Stimulated activated naive CD8-positive, alpha-beta T cell treated with anti-CD3 and anti-CD28 coated beads, Interleukin-15, Interleukin-2, amounts not matched to agents 100 ng/mL and 50 ng/mL, for 24 hours (primary cell): Measurements from ENCODE around the gene OR3A1.
"Not testable (repeated sequence)": the region's sequence is repeated elsewhere in the genome, so short reads cannot be mapped to it uniquely, and the experiment has no call there.

Experiments
- H3K27ac Mint-ChIP-seq: one replicate; pipeline ENCODE4 v1.8.0; 2021; ENCODE audit warnings: mild to moderate bottlenecking, mixed read lengths
- H3K27me3 Mint-ChIP-seq: one replicate; pipeline ENCODE4 v1.8.0; 2021; ENCODE audit warnings: mixed read lengths
- H3K36me3 Mint-ChIP-seq: one replicate; pipeline ENCODE4 v1.8.0; 2021; ENCODE audit warnings: low read depth, mixed read lengths
- H3K4me1 Mint-ChIP-seq: one replicate; pipeline ENCODE4 v1.8.0; 2021; ENCODE audit warnings: low read depth, mixed read lengths
- H3K4me3 Mint-ChIP-seq: one replicate; pipeline ENCODE4 v1.8.0; 2021; ENCODE audit warnings: mild to moderate bottlenecking, mixed read lengths
- H3K9me3 Mint-ChIP-seq: one replicate; pipeline ENCODE4 v1.8.0; 2021; ENCODE audit warnings: mixed read lengths

The OR3A1 gene, protein sequence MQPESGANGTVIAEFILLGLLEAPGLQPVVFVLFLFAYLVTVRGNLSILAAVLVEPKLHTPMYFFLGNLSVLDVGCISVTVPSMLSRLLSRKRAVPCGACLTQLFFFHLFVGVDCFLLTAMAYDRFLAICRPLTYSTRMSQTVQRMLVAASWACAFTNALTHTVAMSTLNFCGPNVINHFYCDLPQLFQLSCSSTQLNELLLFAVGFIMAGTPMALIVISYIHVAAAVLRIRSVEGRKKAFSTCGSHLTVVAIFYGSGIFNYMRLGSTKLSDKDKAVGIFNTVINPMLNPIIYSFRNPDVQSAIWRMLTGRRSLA

DNA sequence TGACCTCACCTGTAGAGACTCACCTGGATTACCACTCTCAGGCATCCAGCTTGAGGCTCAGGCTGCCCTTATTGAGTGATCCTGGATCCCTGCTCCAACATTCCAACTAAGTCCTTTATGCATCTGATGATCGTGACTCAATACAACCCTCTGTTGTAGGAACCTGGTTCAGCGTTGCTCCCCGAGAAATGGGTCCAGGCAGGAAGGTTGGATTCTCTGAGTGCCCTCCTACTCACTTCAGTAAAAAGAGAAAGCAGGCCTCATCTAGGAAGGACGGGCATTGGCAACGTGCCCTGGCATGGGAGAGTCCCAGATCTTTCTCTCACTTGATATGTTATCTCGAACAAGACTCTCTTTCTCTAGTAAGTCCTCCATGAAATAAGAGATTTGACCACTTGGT, at the start of gene OR3A1:
Gene OR3A1 (minus strand): TSS at position 101 of the 400 bp plus-strand sequence. CDS start 5,778 bp downstream, outside the sequence.
- H3K27ac Mint-ChIP-seq: no peak within 1 kb of the TSS
- H3K9me3 Mint-ChIP-seq: peaks cover 4% of the 10 kb centered on the region
- H3K27me3 Mint-ChIP-seq: peaks cover 19% of the 10 kb centered on the region

DNA sequence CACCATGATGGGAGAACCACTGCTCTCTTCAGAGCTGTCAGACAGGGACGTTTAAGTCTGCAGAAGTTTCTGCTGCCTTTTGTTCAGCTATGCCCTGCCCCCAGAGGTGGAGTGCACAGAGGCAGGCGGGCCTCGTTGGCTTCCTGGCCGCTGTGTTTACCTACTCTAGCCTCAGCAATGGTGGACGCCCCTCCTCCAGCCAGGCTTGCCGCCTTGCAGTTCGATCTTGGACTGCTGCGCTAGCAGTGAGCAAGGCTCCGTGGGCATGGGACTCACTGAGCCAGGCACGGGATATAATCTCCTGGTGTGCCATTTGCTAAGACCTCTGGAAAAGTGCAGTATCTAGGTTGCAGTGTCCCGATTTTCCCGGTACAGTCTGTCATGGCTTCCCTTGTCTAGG, 44.6 kb upstream of the OR3A1 start:
- peaks cover 30% of the 10 kb centered on the region for H3K27me3 Mint-ChIP-seq
- not testable (repeated sequence) for H3K4me3 Mint-ChIP-seq, H3K27ac Mint-ChIP-seq, H3K36me3 Mint-ChIP-seq, H3K4me1 Mint-ChIP-seq
- peaks cover 21% of the 10 kb centered on the region for H3K9me3 Mint-ChIP-seq

More for the DNA sequence above, at the start of gene OR3A1:
- H3K4me3 Mint-ChIP-seq: no peak within 1 kb of the TSS
- H3K4me1 Mint-ChIP-seq: no peaks in the 10 kb centered on the region
- no peaks in the 10 kb centered on the region for H3K36me3 Mint-ChIP-seq

DNA sequence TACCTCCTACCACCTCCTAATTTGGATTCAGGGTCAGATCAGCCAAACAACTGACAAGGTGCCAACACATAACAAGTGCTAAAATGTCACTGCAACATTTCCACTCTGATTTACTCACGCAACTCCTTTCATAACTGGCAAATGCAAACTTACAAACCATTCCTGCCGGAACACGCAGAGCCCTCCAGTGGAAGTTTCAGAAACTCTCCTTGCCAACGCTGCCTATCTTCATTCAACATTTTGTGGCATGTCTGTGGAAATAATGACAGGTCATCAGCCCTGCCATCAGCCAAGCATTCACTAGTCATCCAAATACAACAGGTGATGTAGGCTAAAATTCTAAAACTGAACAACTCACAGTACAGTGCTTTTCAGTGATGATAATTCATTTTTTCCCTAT, 37.7 kb upstream of the OR3A1 start:
- Mint-ChIP-seq H3K9me3 (peaks cover 9% of the 10 kb centered on the region), H3K4me3 (no peak overlapping the region), H3K4me1 (no peaks in the 10 kb centered on the region), H3K27ac (no peak overlapping the region), H3K36me3 (peaks cover 13% of the 10 kb centered on the region), H3K27me3 (peaks cover 23% of the 10 kb centered on the region)

DNA sequence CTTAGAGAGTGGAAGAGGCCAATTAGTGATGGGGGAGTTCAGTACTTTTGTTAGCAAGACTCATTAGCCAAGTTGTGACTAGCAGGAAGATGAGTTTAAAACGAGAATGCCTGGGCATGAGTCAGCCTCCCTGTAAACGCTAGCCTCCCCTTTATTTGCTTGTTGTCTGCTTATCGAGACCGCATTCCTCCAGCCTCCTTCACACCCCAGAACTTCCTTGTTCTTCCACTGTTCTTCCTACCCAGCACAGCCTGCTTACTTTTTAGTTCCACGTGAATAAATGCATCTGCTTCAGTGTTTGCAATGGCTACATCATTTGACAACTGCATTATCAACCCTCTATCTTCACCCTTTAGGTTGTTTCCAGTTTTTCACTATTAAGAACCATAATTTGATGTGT, 20.2 kb upstream of the OR3A1 start:
- Mint-ChIP-seq H3K9me3 (no peaks in the 10 kb centered on the region), H3K36me3 (peaks cover 4% of the 10 kb centered on the region)

DNA sequence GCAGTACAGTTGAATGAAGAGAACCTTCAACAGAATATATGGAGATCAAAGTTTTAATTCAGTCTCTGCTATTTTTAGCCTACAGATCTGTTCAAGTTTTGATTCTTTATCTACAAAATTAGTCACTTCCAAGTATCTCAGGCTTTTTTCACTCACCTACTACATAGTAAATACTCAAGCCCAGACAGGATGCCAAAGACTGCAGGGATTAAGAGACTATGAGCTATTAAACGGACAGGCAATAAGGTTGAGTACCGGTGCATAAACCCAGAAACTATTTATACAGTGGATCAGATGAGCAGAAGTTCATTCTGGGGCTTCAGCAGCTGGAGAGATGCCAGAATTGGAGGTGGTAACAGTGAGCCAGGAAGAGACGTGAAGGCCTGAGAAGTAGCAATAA, 18.7 kb upstream of the OR3A1 start:
- Mint-ChIP-seq H3K27ac (no peak overlapping the region), H3K4me3 (no peak overlapping the region), H3K4me1 (no peaks in the 10 kb centered on the region), H3K27me3 (peaks cover 3% of the 10 kb centered on the region), H3K36me3 (peaks cover 4% of the 10 kb centered on the region), H3K9me3 (no peaks in the 10 kb centered on the region)

More for the DNA sequence above, 20.2 kb upstream of the OR3A1 start:
- H3K27me3 Mint-ChIP-seq: no peaks in the 10 kb centered on the region
- H3K4me1 Mint-ChIP-seq: no peaks in the 10 kb centered on the region
- no peak overlapping the region for H3K4me3 Mint-ChIP-seq
- H3K27ac Mint-ChIP-seq: no peak overlapping the region

DNA sequence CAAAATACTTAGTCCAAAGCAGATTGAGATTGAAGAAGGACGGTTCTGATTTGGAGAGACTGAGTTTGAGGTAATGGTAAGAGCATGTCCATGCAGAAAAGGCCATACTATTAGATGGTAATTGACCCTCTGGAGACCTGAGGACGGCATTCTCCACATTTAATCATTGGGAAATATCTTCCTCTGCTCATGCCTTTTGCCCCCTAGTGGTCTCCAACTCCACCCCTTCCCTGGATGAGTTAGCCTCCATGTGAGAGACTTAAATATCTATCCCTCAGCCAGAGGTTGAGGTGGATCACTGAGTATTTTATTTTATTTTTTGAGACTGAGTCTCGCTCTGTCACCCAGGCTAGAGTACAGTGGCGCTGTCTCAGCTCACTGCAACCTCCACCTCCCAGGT, 10.4 kb upstream of the OR3A1 start:
- H3K9me3 Mint-ChIP-seq: no peaks in the 10 kb centered on the region
- H3K4me3 Mint-ChIP-seq: no peak overlapping the region
- H3K4me1 Mint-ChIP-seq: no peaks in the 10 kb centered on the region
- no peak overlapping the region for H3K27ac Mint-ChIP-seq
- H3K27me3 Mint-ChIP-seq: peaks cover 4% of the 10 kb centered on the region
- no peaks in the 10 kb centered on the region for H3K36me3 Mint-ChIP-seq

DNA sequence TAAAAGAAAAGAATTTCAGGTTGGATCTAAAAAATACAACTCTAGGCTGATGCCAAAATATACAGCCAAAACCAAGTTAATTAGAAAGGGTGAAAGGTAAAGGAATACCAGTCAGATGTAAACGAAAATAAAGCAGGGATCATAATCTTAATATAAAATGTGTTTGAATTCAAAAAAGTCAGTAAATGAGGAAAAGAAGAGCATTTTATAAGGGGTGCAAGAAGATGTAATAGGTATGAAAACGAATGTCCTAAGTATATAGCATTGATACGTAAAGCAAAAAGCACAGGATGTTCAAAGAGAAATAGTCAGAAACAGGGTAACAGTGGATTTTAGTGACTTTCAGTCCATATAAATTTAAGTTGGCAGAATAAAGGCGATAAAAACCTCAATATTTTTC, 2.5 kb downstream of the OR3A1 start:
- Mint-ChIP-seq H3K4me3 (no peak overlapping the region), H3K27me3 (peaks cover 22% of the 10 kb centered on the region), H3K27ac (no peak overlapping the region), H3K4me1 (no peaks in the 10 kb centered on the region), H3K9me3 (no peaks in the 10 kb centered on the region), H3K36me3 (no peaks in the 10 kb centered on the region)

DNA sequence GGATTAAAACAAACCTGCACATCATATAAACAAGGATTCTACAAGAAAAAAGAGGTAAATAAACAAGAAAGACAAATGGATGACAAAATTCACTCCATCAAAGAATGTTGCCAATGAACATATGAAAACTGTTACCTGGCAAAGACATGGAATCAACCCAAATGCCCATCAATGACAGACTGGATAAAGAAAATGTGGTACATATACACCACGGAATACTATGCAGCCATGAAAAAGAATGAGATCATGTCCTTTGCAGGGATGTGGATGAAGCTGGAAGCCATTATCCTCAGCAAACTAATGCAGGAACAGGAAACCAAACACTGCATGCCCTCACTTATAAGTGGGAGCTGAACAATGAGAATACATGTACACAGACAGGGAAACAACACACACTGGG, 4.6 kb downstream of the OR3A1 start:
- peaks cover 22% of the 10 kb centered on the region for H3K27me3 Mint-ChIP-seq
- not testable (repeated sequence) for H3K4me3 Mint-ChIP-seq, H3K36me3 Mint-ChIP-seq, H3K4me1 Mint-ChIP-seq, H3K9me3 Mint-ChIP-seq, H3K27ac Mint-ChIP-seq

DNA sequence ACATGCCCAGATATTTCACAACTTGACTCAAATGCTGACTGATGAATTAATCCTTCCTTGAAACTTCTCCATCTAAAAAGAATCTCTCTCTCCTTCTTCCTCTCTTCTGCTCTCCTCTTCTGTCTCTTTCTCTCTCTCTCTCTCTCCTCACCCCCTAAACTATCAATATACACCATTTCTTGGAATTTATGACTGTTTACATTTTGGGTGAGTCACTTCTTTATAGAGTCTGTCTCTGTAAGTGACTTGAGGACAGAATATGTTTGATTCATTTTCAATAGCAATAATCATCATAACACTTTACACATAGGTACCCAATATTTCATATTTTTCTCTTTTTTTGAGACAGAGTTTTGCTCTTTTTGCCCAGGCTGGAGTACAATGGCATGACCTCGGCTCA, 15.3 kb downstream of the OR3A1 start:
- Mint-ChIP-seq H3K27ac (no peak overlapping the region), H3K4me1 (no peaks in the 10 kb centered on the region), H3K4me3 (no peak overlapping the region), H3K27me3 (no peaks in the 10 kb centered on the region), H3K9me3 (no peaks in the 10 kb centered on the region), H3K36me3 (no peaks in the 10 kb centered on the region)

DNA sequence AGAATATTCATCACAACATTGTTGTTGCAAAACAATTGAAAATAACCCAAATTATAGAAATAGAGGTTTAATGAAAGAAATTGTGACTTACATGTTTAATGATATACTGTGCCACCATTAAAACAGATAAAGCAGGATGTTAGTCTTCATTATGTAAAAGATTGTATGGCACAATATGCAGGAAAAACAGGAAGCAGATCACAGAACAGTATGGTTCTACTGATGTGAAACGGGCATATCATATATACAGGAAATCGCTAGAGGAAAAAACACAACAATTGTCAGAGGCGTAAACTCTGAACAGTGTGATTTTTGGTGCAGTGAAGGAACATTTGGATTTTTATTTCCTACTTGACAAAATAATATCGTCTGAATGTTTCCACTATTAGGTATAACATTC, 22.0 kb downstream of the OR3A1 start:
- H3K4me3 Mint-ChIP-seq: no peak overlapping the region
- H3K36me3 Mint-ChIP-seq: peaks cover 7% of the 10 kb centered on the region
- H3K27ac Mint-ChIP-seq: no peak overlapping the region
- H3K4me1 Mint-ChIP-seq: no peaks in the 10 kb centered on the region
- peaks cover 5% of the 10 kb centered on the region for H3K27me3 Mint-ChIP-seq
- peaks cover 11% of the 10 kb centered on the region for H3K9me3 Mint-ChIP-seq

DNA sequence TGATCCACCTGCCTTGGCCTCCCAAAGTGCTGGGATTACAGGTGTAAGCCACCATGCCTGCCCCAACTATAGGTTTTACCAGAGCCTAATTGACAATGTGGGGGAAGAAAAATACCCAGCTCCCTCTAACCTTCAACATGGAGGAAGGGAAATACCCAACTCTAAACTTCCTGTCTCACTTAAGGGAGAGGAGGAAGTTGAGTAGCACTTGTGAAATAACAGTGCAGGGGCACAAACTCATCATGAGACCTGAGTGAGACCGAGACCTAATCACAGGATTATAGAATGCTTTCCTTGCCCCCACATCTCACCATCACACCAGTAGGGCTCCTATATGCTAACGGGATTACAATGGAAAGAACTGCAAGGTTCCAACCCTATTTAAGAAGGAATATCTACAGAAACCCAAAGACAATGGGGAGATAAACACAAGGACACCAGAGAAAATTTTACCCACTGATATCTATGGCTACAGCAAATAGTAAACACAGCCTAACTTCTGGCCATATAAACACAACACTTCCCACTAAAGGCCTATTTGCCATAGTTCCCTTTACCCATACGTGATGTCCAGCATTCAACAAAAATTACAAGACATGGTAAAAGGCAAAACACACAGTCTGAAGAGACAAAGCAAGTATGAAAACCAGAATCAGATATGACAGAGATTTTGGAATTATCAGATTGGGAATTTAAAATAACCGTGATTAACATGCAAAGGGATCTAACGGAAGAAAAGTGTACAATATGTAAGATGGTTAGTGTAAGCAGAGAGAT, 26.9 kb downstream of the OR3A1 start:
- Mint-ChIP-seq H3K4me3 (no peak overlapping the region), H3K36me3 (peaks cover 3% of the 10 kb centered on the region), H3K9me3 (peaks cover 18% of the 10 kb centered on the region), H3K27me3 (peaks cover 5% of the 10 kb centered on the region), H3K27ac (no peak overlapping the region), H3K4me1 (no peaks in the 10 kb centered on the region)

DNA sequence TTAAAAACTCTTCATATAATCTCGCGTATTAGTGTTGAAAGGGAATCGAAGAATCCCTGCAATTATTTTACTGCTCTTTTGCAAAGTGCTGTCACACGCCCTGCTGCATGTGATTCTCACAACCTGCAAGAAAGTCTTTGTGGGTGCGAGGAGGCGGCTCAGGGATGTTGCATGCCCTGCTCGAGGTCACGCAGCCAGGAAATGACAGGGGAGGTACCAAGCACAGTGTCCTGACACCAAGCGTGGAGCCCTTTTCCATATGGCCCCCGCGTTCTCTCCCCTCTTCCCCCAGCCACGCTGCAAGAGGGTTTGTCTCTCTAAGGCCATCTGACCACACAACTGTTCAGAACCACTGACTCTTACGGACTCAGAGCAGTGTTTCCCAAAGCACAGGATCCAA, 37.6 kb downstream of the OR3A1 start:
- Mint-ChIP-seq H3K27ac (no peak overlapping the region), H3K4me3 (no peak overlapping the region), H3K27me3 (peaks cover 6% of the 10 kb centered on the region), H3K36me3 (no peaks in the 10 kb centered on the region), H3K9me3 (no peaks in the 10 kb centered on the region), H3K4me1 (no peaks in the 10 kb centered on the region)

DNA sequence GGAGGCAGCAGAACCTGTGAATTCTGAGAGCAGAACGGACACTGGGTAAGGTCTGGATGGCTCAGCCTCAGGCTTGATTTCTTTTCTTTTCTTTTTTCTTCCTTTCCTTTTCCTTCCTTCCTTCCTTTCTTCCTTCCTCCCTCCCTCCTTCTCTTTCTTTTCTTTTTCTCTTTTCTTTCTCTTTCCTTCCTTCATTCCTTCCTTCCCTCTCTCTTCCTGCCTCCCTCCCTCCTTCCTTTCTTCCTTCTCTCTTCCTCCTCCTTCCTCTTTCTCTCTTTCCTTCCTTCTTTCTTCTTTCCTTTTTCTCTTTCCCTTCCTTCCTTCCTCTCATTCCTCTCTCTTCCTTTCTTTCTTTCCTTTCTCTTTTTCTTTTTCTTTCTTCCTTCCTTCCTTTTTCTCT, 38.0 kb downstream of the OR3A1 start:
- Mint-ChIP-seq H3K36me3 (no peaks in the 10 kb centered on the region), H3K4me3 (no peak overlapping the region), H3K9me3 (no peaks in the 10 kb centered on the region), H3K27ac (no peak overlapping the region), H3K27me3 (peaks cover 6% of the 10 kb centered on the region), H3K4me1 (no peaks in the 10 kb centered on the region)

DNA sequence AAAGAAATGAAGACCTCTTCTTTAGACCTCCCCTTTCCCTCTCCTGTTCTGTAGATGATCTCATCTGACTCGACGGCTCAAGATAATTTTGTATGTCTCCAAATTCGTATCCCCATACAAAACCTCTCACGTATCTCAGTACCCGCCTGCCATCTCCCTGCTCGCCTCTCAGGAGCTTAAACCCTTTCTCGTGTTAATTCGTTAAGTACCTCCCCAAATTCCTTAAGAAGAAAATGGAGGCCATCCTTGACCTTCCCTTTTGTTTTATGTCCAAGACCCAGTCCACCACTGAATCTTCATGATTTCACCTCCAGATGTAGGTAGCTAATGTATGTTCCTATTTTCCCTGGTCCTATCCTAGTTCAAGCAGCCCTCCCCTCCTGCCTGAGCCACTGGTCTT, 41.6 kb downstream of the OR3A1 start:
- no peaks in the 10 kb centered on the region for H3K4me1 Mint-ChIP-seq
- no peaks in the 10 kb centered on the region for H3K36me3 Mint-ChIP-seq
- H3K9me3 Mint-ChIP-seq: no peaks in the 10 kb centered on the region

DNA sequence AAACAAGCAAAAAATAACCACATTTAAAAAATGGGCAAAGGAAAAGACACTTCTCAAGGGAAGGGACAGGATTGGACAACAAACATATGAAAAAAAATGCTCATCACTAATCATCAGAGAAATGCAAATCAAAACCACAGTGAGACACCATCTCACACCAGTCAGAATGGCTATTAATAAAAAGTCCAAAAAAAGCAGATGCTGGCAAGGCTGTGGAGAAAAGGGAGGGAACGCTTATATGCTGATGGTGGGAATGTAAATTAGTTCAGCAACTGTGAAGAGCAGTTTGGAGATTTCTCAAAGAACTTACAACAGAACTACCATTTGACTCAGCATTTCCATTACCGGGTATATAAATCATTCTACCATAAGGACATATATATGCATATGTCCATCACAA, 49.1 kb downstream of the OR3A1 start:
- H3K36me3 Mint-ChIP-seq, H3K27me3 Mint-ChIP-seq, H3K4me1 Mint-ChIP-seq, H3K27ac Mint-ChIP-seq, H3K9me3 Mint-ChIP-seq, H3K4me3 Mint-ChIP-seq: not testable (repeated sequence)

More for the DNA sequence above, 41.6 kb downstream of the OR3A1 start:
- Mint-ChIP-seq H3K27me3 (peaks cover 10% of the 10 kb centered on the region), H3K4me3 (no peak overlapping the region), H3K27ac (no peak overlapping the region)

DNA sequence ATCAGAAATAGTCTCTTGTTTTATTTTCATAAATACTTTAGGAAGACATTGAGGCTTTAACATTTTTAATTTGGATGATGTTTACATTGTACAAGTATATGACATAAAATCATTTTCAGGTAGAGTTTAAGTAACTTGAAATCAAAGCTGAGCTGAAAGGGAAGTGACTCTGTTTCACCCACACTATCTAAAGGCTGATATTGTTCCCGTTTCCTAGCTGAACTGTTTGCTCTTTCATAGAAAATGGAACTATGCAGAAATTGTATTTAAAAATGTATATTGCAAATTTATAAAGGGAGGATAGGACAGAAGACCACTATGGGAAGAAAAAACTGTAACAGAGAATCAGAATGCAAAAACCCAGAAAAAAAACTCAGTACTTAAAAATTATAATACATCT, 53.3 kb downstream of the OR3A1 start:
- H3K9me3 Mint-ChIP-seq, H3K4me1 Mint-ChIP-seq, H3K27me3 Mint-ChIP-seq, H3K27ac Mint-ChIP-seq, H3K4me3 Mint-ChIP-seq, H3K36me3 Mint-ChIP-seq: not testable (repeated sequence)
